GM23248 (cell line): ENCODE data around the gene RHOB.

Source experiments
- EZH2 ChIP-seq: fragments of 200-600 bp; sonication (generic); IDR thresholded peaks from 2 replicates; pipeline ENCODE4 v1.6.1; 2018; ENCODE audit warnings: antibody characterized with exemption, mild to moderate bottlenecking; ENCODE audit not compliant: insufficient read depth, poor library complexity, severe bottlenecking
- EZH2phosphoT487 ChIP-seq: fragments of 200-600 bp; sonication (generic); IDR thresholded peaks from 2 replicates; pipeline ENCODE4 v1.6.1; 2018; ENCODE audit warnings: antibody characterized with exemption, moderate library complexity, mild to moderate bottlenecking, low read depth; ENCODE audit not compliant: insufficient read depth

DNA sequence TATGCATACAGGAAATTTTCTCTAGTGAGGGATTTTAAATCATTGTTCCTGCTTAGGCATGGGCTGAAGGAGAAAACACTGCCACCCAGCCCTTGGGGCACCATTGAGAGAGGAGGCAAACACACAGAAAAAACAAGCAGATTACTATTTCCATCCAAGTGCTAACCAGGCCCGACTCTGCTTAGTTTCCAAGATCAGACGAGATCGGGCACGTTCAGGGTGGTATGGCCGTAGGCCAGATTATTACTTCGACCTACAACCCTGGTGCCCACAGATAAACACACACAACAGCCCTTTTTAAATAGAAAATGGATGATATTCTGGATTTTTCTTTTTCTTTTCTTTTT lies 45.4 kb upstream of the RHOB start:
- TF ChIP-seq EZH2 (no peak), EZH2phosphoT487 (no peak)
